Measurements from ENCODE around the gene TAPBP.
"Not testable (repeated sequence)": the region's sequence is repeated elsewhere in the genome, so short reads cannot be mapped to it uniquely, and the experiment has no call there.

The TAPBP gene

GRCh38 chr6:33271468-33272274, 42.2 kb downstream of the TAPBP start, which contains the start of the genes RPS18 and VPS52:
RPS18 (plus strand) TSS chr6:33272075; CDS start chr6:33272120, 45 bp downstream.
VPS52 (minus strand) TSS chr6:33271876; CDS start chr6:33271675, 201 bp downstream.
- Histone ChIP-seq H2AFZ (peak within 1 kb of the TSS; percentile 97), H3K79me2 (peaks cover 6% of the 10 kb centered on the region), H3K4me1 (peaks cover 6% of the 10 kb centered on the region), H3K4me2 (ENCODE audit: low read length) (peak within 1 kb of the TSS; percentile 84), H3K9me3 (ENCODE audit: control insufficient read depth, low read length) (no peaks in the 10 kb centered on the region), H3K36me3 (ENCODE audit: control insufficient read depth, insufficient read depth, low read length) (no peaks in the 10 kb centered on the region), H3K27ac (peak within 1 kb of the TSS; percentile 97), H3K4me3 (ENCODE audit: low read depth, low read length) (peak within 1 kb of the TSS; percentile 86), H3K9ac (peak within 1 kb of the TSS; percentile 91), H3K27me3 (ENCODE audit: control insufficient read depth, insufficient read depth, low read length) (no peaks in the 10 kb centered on the region)
- TF ChIP-seq CTCF (IDR thresholded peaks at IDR 0.05) = no peak

GRCh38 chr6:33271117-33271467, 42.8 kb downstream of the TAPBP start:
- H3K4me1 ChIP-seq = peaks cover 6% of the 10 kb centered on the region
- H3K9me3 ChIP-seq (ENCODE audit: control insufficient read depth, low read length) = no peaks in the 10 kb centered on the region
- peak overlapping the region; percentile 97 for H2AFZ ChIP-seq
- H3K9ac ChIP-seq = peak overlapping the region; percentile 91
- H3K27me3 ChIP-seq (ENCODE audit: control insufficient read depth, insufficient read depth, low read length) = no peaks in the 10 kb centered on the region
- H3K4me2 ChIP-seq (ENCODE audit: low read length) = peak overlapping the region; percentile 74
- TF ChIP-seq CTCF (IDR thresholded peaks at IDR 0.05) = no peak
- H3K4me3 ChIP-seq (ENCODE audit: low read depth, low read length) = peak overlapping the region; percentile 86
- H3K36me3 ChIP-seq (ENCODE audit: control insufficient read depth, insufficient read depth, low read length) = no peaks in the 10 kb centered on the region
- H3K79me2 ChIP-seq = peaks cover 8% of the 10 kb centered on the region
- peak overlapping the region; percentile 97 for H3K27ac ChIP-seq

- H3K9ac ChIP-seq = no peak overlapping the region
- no peak overlapping the region for H3K27ac ChIP-seq
- H3K9me3 ChIP-seq (ENCODE audit: control insufficient read depth, low read length) = no peaks in the 10 kb centered on the region
- peaks cover 2% of the 10 kb centered on the region for H3K79me2 ChIP-seq
- no peaks in the 10 kb centered on the region for H3K36me3 ChIP-seq (ENCODE audit: control insufficient read depth, insufficient read depth, low read length)
- H3K4me1 ChIP-seq = no peaks in the 10 kb centered on the region
- H3K4me3 ChIP-seq (ENCODE audit: low read depth, low read length) = no peak overlapping the region
- H3K4me2 ChIP-seq (ENCODE audit: low read length) = no peak overlapping the region
- H3K27me3 ChIP-seq (ENCODE audit: control insufficient read depth, insufficient read depth, low read length) = no peaks in the 10 kb centered on the region
- H2AFZ ChIP-seq = no peak overlapping the region
- TF ChIP-seq CTCF (IDR thresholded peaks at IDR 0.05) = no peak
These were observed 49.9 kb downstream of the TAPBP start for GRCh38 chr6:33264015-33264414.

GRCh38 chr6:33262490-33262889, 51.4 kb downstream of the TAPBP start:
- not testable (repeated sequence) for H3K27me3 ChIP-seq (ENCODE audit: control insufficient read depth, insufficient read depth, low read length); H3K36me3 ChIP-seq (ENCODE audit: control insufficient read depth, insufficient read depth, low read length); H3K4me3 ChIP-seq (ENCODE audit: low read depth, low read length); H3K79me2 ChIP-seq; H3K4me2 ChIP-seq (ENCODE audit: low read length); H2AFZ ChIP-seq; H3K9me3 ChIP-seq (ENCODE audit: control insufficient read depth, low read length); H3K27ac ChIP-seq; H3K9ac ChIP-seq; H3K4me1 ChIP-seq

GRCh38 chr6:33259032-33259431, 54.8 kb downstream of the TAPBP start:
- Histone ChIP-seq H3K4me3 (ENCODE audit: low read depth, low read length) (no peak overlapping the region), H3K79me2 (no peaks in the 10 kb centered on the region)

More at GRCh38 chr6:33259032-33259431, 54.8 kb downstream of the TAPBP start:
- Histone ChIP-seq H3K27ac (no peak overlapping the region), H3K9me3 (ENCODE audit: control insufficient read depth, low read length) (no peaks in the 10 kb centered on the region), H3K27me3 (ENCODE audit: control insufficient read depth, insufficient read depth, low read length) (no peaks in the 10 kb centered on the region), H3K9ac (no peak overlapping the region), H3K4me2 (ENCODE audit: low read length) (no peak overlapping the region), H3K36me3 (ENCODE audit: control insufficient read depth, insufficient read depth, low read length) (no peaks in the 10 kb centered on the region), H3K4me1 (no peaks in the 10 kb centered on the region), H2AFZ (no peak overlapping the region)
- no peak for TF ChIP-seq CTCF (IDR thresholded peaks at IDR 0.05)

Data from parathyroid adenoma (tissue), 2 donors.